CD4-positive, alpha-beta T cell treated with Interferon alpha-2 for 1 hour (primary cell): ENCODE results near the gene GAP43.

Source experiments
- DNase-seq, 2 donors: peaks; one replicate each; pipeline ENCODE4 v3.0.0-alpha.2; 2020 to 2022

GAP43 gene

GRCh38 chr3:115666920-115667737, 43.8 kb downstream of the GAP43 start:
- no peak for DNase-seq

- DNase-seq = no peak
These were observed 44.4 kb downstream of the GAP43 start for GRCh38 chr3:115667738-115668065.

- DNase-seq = no peak
These were observed 47.6 kb downstream of the GAP43 start for GRCh38 chr3:115670911-115671310.

- no peak for DNase-seq
These were observed 48.6 kb downstream of the GAP43 start for GRCh38 chr3:115671761-115672455.

GRCh38 chr3:115673881-115674280, 50.6 kb downstream of the GAP43 start:
- no peak for DNase-seq

- no peak for DNase-seq
These were observed 53.0 kb downstream of the GAP43 start for GRCh38 chr3:115676336-115676735.

GRCh38 chr3:115680803-115681345, 57.6 kb downstream of the GAP43 start:
- DNase-seq = no peak

GRCh38 chr3:115681736-115682135, 58.4 kb downstream of the GAP43 start:
- DNase-seq = no peak

- no peak for DNase-seq
These were observed 60.0 kb downstream of the GAP43 start for GRCh38 chr3:115683305-115683704.

GRCh38 chr3:115683773-115684172, 60.5 kb downstream of the GAP43 start:
- no peak for DNase-seq

- no peak for DNase-seq
These were observed 61.8 kb downstream of the GAP43 start for GRCh38 chr3:115685097-115685496.

GRCh38 chr3:115687721-115688120, 64.4 kb downstream of the GAP43 start:
- DNase-seq = no peak

- DNase-seq = no peak
These were observed 65.1 kb downstream of the GAP43 start for GRCh38 chr3:115688418-115688817.

GRCh38 chr3:115689928-115690327, 66.6 kb downstream of the GAP43 start:
- no peak for DNase-seq

GRCh38 chr3:115691964-115692363, 68.7 kb downstream of the GAP43 start:
- no peak for DNase-seq

- peak; percentile 49 to 69 for DNase-seq
These were observed 69.7 kb downstream of the GAP43 start for GRCh38 chr3:115692887-115693524.

- no peak for DNase-seq
These were observed 70.6 kb downstream of the GAP43 start for GRCh38 chr3:115693868-115694267.

GRCh38 chr3:115695090-115695489, 71.8 kb downstream of the GAP43 start:
- DNase-seq = no peak

- no peak for DNase-seq
These were observed 74.1 kb downstream of the GAP43 start for GRCh38 chr3:115697263-115698053.

- DNase-seq = no peak
These were observed 75.7 kb downstream of the GAP43 start for GRCh38 chr3:115698851-115699591.

- DNase-seq = no peak
These were observed 76.4 kb downstream of the GAP43 start for GRCh38 chr3:115699706-115700105.

- DNase-seq = no peak
These were observed 79.3 kb downstream of the GAP43 start for GRCh38 chr3:115702598-115702997.
